Measurements from ENCODE around the gene EPYC.

DNA sequence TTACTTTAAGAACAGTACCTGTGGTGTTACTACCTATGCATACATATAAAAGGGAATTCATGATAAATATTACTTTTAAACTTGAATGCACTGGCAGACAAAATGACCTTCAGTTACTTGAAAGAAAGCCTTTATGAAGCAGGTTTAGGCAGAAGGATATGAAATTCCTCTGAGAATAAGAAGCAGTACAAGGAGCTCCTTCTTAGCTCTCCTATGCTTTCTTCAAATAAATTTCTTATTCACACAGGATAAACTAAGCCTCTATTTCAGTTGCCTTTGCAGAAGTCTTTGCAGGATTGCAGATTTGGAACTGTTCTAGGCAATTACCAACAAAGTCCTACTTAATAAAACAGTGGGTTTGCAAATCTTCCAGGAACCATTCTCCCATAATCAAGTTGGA is 1.0 kb downstream of the EPYC start:
- no peak for TF ChIP-seq POLR2AphosphoS5 (IDR thresholded peaks at IDR 0.05; ENCODE audit: borderline replicate concordance, low read depth, low read length)
- no peak for TF ChIP-seq EZH2 (IDR thresholded peaks at IDR 0.05)
- TF ChIP-seq FOXP2 (optimal IDR thresholded peaks at IDR 0.05; ENCODE audit: control extremely low read depth, extremely low read length, insufficient read depth), result no peak

Data from SK-N-MC (cell line).